Measurements from ENCODE around the gene SLCO4A1. TPM values are rescaled to one million over a fixed set of nuclear protein-coding genes. Genes with fewer than 3 reads are reported as not detected.

The SLCO4A1 gene
- total RNA-seq, 1 experiment from 2014 or later = 161 TPM

DNA sequence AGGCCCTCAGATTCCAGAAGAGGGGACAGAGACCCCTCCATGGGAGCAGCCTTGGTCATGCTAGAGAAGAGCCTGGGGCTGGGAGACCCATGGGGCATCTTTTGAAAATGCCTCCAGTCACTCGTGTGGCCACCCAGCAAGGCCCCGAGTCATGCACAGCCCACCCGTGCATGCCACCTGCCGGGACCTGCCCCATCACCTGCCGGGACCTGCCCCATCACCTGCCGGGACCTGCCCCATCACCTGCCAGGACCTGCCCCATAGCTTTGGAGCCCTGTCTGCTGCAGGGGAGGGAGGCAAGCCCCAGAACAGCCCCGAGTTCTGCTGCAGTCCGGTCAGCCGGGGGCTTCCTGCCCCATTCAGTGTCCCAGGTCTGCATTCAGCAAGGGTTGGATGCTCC lies 37.5 kb upstream of the SLCO4A1 start:
- intact Hi-C loops (cut with micrococcal nuclease) = no loop called here
- Histone ChIP-seq H3K9ac (ENCODE audit: low read length) (no peak overlapping the region), H3K27me3 (ENCODE audit: low read length) (no peaks in the 10 kb centered on the region), H2AFZ (ENCODE audit: low read length) (no peak overlapping the region), H3K4me2 (ENCODE audit: low read length) (no peak overlapping the region), H3K27ac (ENCODE audit: low read length) (no peak overlapping the region), H3K4me3 (ENCODE audit: low read length) (no peak overlapping the region), H4K20me1 (ENCODE audit: low read length) (no peaks in the 10 kb centered on the region), H3K79me2 (ENCODE audit: low read length) (peaks cover 25% of the 10 kb centered on the region), H3F3A (ENCODE audit: low read length, unreplicated experiment) (peaks cover 9% of the 10 kb centered on the region), H3K4me1 (ENCODE audit: insufficient read depth, low read length) (peaks cover 62% of the 10 kb centered on the region), H3K36me3 (ENCODE audit: low read depth, low read length) (no peaks in the 10 kb centered on the region), H3K9me3 (ENCODE audit: low read length) (no peaks in the 10 kb centered on the region), H3K9me2 (replicated peaks; ENCODE audit: low read length) (no peaks in the 10 kb centered on the region)
- no TSS peak for BruUV-seq (replicated peaks)
- TF ChIP-seq CTCF (conservative IDR thresholded peaks at IDR 0.05; ENCODE audit: low read depth, low read length) (no peak), EZH2 (IDR thresholded peaks at IDR 0.05; ENCODE audit: low read length, unreplicated experiment) (no peak), EZH2phosphoT487 (IDR thresholded peaks at IDR 0.05; ENCODE audit: borderline replicate concordance, low read length) (no peak)
- CTCF ChIA-PET = no interaction called here
- POLR2A ChIA-PET (ENCODE audit: unreplicated experiment) = no interaction called here
- DNase-seq = no peak
- no peak for ATAC-seq

DNA sequence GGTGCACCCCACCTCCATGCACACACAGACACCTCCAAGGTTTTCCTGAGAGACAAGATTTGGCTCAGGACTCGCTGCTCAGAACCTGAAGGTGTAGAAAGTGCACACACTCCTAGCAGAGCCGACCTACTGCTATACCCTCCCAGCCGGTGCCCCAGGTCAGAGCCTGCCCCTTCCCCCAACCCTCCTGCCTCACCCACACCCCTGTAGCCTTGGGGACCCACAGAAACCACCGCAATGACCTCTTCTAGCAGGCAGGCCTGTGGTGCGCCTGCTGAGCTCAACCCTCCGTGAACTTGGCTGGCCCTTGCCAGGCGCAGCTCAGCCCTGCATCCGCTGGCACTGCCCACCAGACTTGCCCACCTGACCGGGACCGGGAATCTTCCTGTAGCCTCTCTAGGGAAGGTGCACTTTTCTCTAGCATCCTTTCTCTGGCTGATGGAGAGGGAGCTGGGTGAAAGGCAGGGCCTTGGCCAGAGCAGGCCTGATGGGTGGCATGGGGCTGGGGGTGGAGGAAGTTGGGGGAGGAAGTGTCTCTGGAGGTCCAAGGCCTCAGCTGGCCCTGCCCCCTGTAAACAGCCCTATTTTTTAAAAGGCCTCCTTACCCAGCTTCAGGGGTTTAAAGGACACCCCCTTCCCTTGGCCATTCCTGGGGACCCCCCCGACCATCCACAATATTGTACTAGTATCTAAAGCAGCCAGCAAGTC lies 36.9 kb upstream of the SLCO4A1 start:
- H3K4me1 ChIP-seq (ENCODE audit: insufficient read depth, low read length) = peaks cover 62% of the 10 kb centered on the region
- intact Hi-C loops (cut with micrococcal nuclease) = no loop called here
- ChIA-PET POLR2A (ENCODE audit: unreplicated experiment) (interaction anchor here (0.6 kb wide), 1 partner anchor 17 kb away, joined by 4 read pairs; no protein-coding TSS in a partner anchor), CTCF (no interaction called here)
- H3K27ac ChIP-seq (ENCODE audit: low read length) = peak overlapping the region; percentile 41
- H2AFZ ChIP-seq (ENCODE audit: low read length) = no peak overlapping the region
- H3K27me3 ChIP-seq (ENCODE audit: low read length) = no peaks in the 10 kb centered on the region
- H3K4me2 ChIP-seq (ENCODE audit: low read length) = peak overlapping the region; percentile 42
- no peak for TF ChIP-seq EZH2 (IDR thresholded peaks at IDR 0.05; ENCODE audit: low read length, unreplicated experiment)
- no peak for TF ChIP-seq EZH2phosphoT487 (IDR thresholded peaks at IDR 0.05; ENCODE audit: borderline replicate concordance, low read length)
- no peak for TF ChIP-seq CTCF (conservative IDR thresholded peaks at IDR 0.05; ENCODE audit: low read depth, low read length)
- ATAC-seq (no peak), DNase-seq (no peak)
- BruUV-seq (replicated peaks) = no TSS peak
- no peaks in the 10 kb centered on the region for H3K9me2 ChIP-seq (replicated peaks; ENCODE audit: low read length)
- H3F3A ChIP-seq (ENCODE audit: low read length, unreplicated experiment) = peaks cover 9% of the 10 kb centered on the region
- H3K4me3 ChIP-seq (ENCODE audit: low read length) = no peak overlapping the region
- H3K36me3 ChIP-seq (ENCODE audit: low read depth, low read length) = no peaks in the 10 kb centered on the region
- peaks cover 21% of the 10 kb centered on the region for H3K79me2 ChIP-seq (ENCODE audit: low read length)
- H3K9ac ChIP-seq (ENCODE audit: low read length) = no peak overlapping the region
- H3K9me3 ChIP-seq (ENCODE audit: low read length) = no peaks in the 10 kb centered on the region
- no peaks in the 10 kb centered on the region for H4K20me1 ChIP-seq (ENCODE audit: low read length)

GRCh38 chr20:62606016-62606415 lies 36.3 kb upstream of the SLCO4A1 start:
- TF ChIP-seq EZH2phosphoT487 (IDR thresholded peaks at IDR 0.05; ENCODE audit: borderline replicate concordance, low read length) (no peak), CTCF (conservative IDR thresholded peaks at IDR 0.05; ENCODE audit: low read depth, low read length) (no peak), EZH2 (IDR thresholded peaks at IDR 0.05; ENCODE audit: low read length, unreplicated experiment) (no peak)
- no peak for DNase-seq
- Histone ChIP-seq H3K27ac (ENCODE audit: low read length) (peak overlapping the region; percentile 41), H3K9me2 (replicated peaks; ENCODE audit: low read length) (no peaks in the 10 kb centered on the region), H3K9me3 (ENCODE audit: low read length) (no peaks in the 10 kb centered on the region), H4K20me1 (ENCODE audit: low read length) (no peaks in the 10 kb centered on the region), H3K36me3 (ENCODE audit: low read depth, low read length) (no peaks in the 10 kb centered on the region), H3K79me2 (ENCODE audit: low read length) (peaks cover 14% of the 10 kb centered on the region), H2AFZ (ENCODE audit: low read length) (peak overlapping the region; percentile 92), H3K9ac (ENCODE audit: low read length) (peak overlapping the region; percentile 17; the same call in 1 of the 2 replicates), H3K4me1 (ENCODE audit: insufficient read depth, low read length) (peaks cover 57% of the 10 kb centered on the region), H3F3A (ENCODE audit: low read length, unreplicated experiment) (peaks cover 9% of the 10 kb centered on the region), H3K27me3 (ENCODE audit: low read length) (no peaks in the 10 kb centered on the region), H3K4me3 (ENCODE audit: low read length) (no peak overlapping the region), H3K4me2 (ENCODE audit: low read length) (peak overlapping the region; percentile 42)
- ChIA-PET CTCF (no interaction called here), POLR2A (ENCODE audit: unreplicated experiment) (interaction anchor here (0.6 kb wide), 1 partner anchor 18 kb away, joined by 4 read pairs; no protein-coding TSS in a partner anchor)
- intact Hi-C loops (cut with micrococcal nuclease) = no loop called here
- peak; percentile 4 for ATAC-seq
- BruUV-seq (replicated peaks) = no TSS peak
